Nephron (organoid): ENCODE data around the gene LEFTY1.
A peak's percentile ranks its signal among the peaks of the same experiment; 100 is the strongest.

ENCODE experiments used
- H3K27ac Mint-ChIP-seq, 3 experiments: 2 replicates each; pipeline ENCODE4 v1.8.0; 2020; ENCODE audit warnings: mixed read lengths in 3 of 3, mild to moderate bottlenecking in 2 of 3, moderate library complexity in 1 of 3
- H3K27me3 Mint-ChIP-seq: 2 replicates; pipeline ENCODE4 v1.8.0; 2021; ENCODE audit warnings: low read depth, mild to moderate bottlenecking, moderate library complexity, mixed read lengths
- H3K36me3 Mint-ChIP-seq: 2 replicates; pipeline ENCODE4 v1.8.0; 2020; ENCODE audit warnings: low read depth, mixed read lengths
- H3K4me1 Mint-ChIP-seq: 2 replicates; pipeline ENCODE4 v1.8.0; 2020; ENCODE audit warnings: mixed read lengths
- H3K4me3 Mint-ChIP-seq, 3 experiments: 2 replicates each; pipeline ENCODE4 v1.8.0; 2020; ENCODE audit warnings: mild to moderate bottlenecking in 3 of 3, mixed read lengths in 3 of 3, moderate library complexity in 2 of 3
- H3K9me3 Mint-ChIP-seq: 2 replicates; pipeline ENCODE4 v1.8.0; 2020; ENCODE audit warnings: mixed read lengths
- CTCF ChIP-seq, 3 experiments: fragments of 200-600 bp; sonication (generic); IDR thresholded peaks; one replicate each; pipeline ENCODE4 v1.5.0; 2021; ENCODE audit warnings: antibody characterized with exemption in 3 of 3; ENCODE audit not compliant: unreplicated experiment in 3 of 3

The LEFTY1 gene

GRCh38 chr1:225868631-225869330, 20.2 kb downstream of the LEFTY1 start:
- TF ChIP-seq CTCF (IDR thresholded peaks at IDR 0.05; ENCODE audit: unreplicated experiment in 3 of 3) = no peak
- H3K27ac Mint-ChIP-seq = no peak overlapping the region
- no peak overlapping the region for H3K4me3 Mint-ChIP-seq
- H3K9me3 Mint-ChIP-seq = no peaks in the 10 kb centered on the region
- H3K36me3 Mint-ChIP-seq = peaks cover 44% of the 10 kb centered on the region
- H3K4me1 Mint-ChIP-seq = peaks cover 30% of the 10 kb centered on the region
- H3K27me3 Mint-ChIP-seq = no peaks in the 10 kb centered on the region

GRCh38 chr1:225866981-225867380, 22.0 kb downstream of the LEFTY1 start:
- Mint-ChIP-seq H3K36me3 (peaks cover 49% of the 10 kb centered on the region), H3K27me3 (no peaks in the 10 kb centered on the region)
- TF ChIP-seq CTCF (IDR thresholded peaks at IDR 0.05; ENCODE audit: unreplicated experiment in 3 of 3) = no peak

GRCh38 chr1:225866061-225866837, 22.7 kb downstream of the LEFTY1 start:
- peaks cover 23% of the 10 kb centered on the region for H3K4me1 Mint-ChIP-seq
- H3K27ac Mint-ChIP-seq = peak overlapping the region in 2 of 3 experiments; percentile 21 to 55
- H3K36me3 Mint-ChIP-seq = peaks cover 43% of the 10 kb centered on the region
- no peak for TF ChIP-seq CTCF (IDR thresholded peaks at IDR 0.05; ENCODE audit: unreplicated experiment in 3 of 3)
- H3K27me3 Mint-ChIP-seq = no peaks in the 10 kb centered on the region
- H3K4me3 Mint-ChIP-seq = no peak overlapping the region
- H3K9me3 Mint-ChIP-seq = no peaks in the 10 kb centered on the region

More at GRCh38 chr1:225866981-225867380, 22.0 kb downstream of the LEFTY1 start:
- Mint-ChIP-seq H3K4me3 (no peak overlapping the region), H3K9me3 (no peaks in the 10 kb centered on the region), H3K27ac (peak overlapping the region in 1 of 3 experiments; percentile 33), H3K4me1 (peaks cover 30% of the 10 kb centered on the region)

- Mint-ChIP-seq H3K36me3 (peaks cover 36% of the 10 kb centered on the region), H3K27ac (peak overlapping the region in 1 of 3 experiments; percentile 55), H3K27me3 (no peaks in the 10 kb centered on the region), H3K4me3 (no peak overlapping the region), H3K9me3 (no peaks in the 10 kb centered on the region), H3K4me1 (peaks cover 17% of the 10 kb centered on the region)
- TF ChIP-seq CTCF (IDR thresholded peaks at IDR 0.05; ENCODE audit: unreplicated experiment in 3 of 3) = no peak
Observed at GRCh38 chr1:225865514-225865913, 23.4 kb downstream of the LEFTY1 start.

- TF ChIP-seq CTCF (IDR thresholded peaks at IDR 0.05; ENCODE audit: unreplicated experiment in 3 of 3) = no peak
- peaks cover 35% of the 10 kb centered on the region for H3K36me3 Mint-ChIP-seq
- peaks cover 12% of the 10 kb centered on the region for H3K4me1 Mint-ChIP-seq
- H3K9me3 Mint-ChIP-seq = no peaks in the 10 kb centered on the region
- H3K27ac Mint-ChIP-seq = no peak overlapping the region
- H3K27me3 Mint-ChIP-seq = no peaks in the 10 kb centered on the region
- no peak overlapping the region for H3K4me3 Mint-ChIP-seq
Observed at GRCh38 chr1:225863167-225863566, 25.8 kb downstream of the LEFTY1 start.
